Activated CD8-positive, alpha-beta memory T cell treated with anti-CD3 and anti-CD28 coated beads, Interleukin-2, amount 10 ng/mL, durations not matched to agents 7 days and 5 days (primary cell): ENCODE measurements around the gene FMNL2. TPM values are rescaled to one million over a fixed set of nuclear protein-coding genes. Genes with fewer than 3 reads are reported as not detected.

Experiments used
- ATAC-seq: fragments of 150-1000 bp; cut with Tn5 transposase; one replicate; pipeline ENCODE4 v1.10.0; 2021; ENCODE audit warnings: moderate library complexity
- CTCF ChIA-PET: fragments of 350-600 bp; sonication (Branson Sonifier 250); formaldehyde crosslinking; loops from one replicate; lab custom pipeline; 2021; ENCODE audit warnings: antibody characterized with exemption; lab: Charles Lee
- DNase-seq: peaks from one replicate; pipeline ENCODE4 v3.0.0-alpha.2; 2020
- H3K27ac Mint-ChIP-seq: one replicate; pipeline ENCODE4 v1.8.0; 2021; ENCODE audit warnings: mild to moderate bottlenecking, mixed read lengths
- H3K27me3 Mint-ChIP-seq: one replicate; pipeline ENCODE4 v1.8.0; 2021; ENCODE audit warnings: mixed read lengths
- H3K36me3 Mint-ChIP-seq: one replicate; pipeline ENCODE4 v1.8.0; 2021; ENCODE audit warnings: mild to moderate bottlenecking, mixed read lengths
- H3K4me1 Mint-ChIP-seq: one replicate; pipeline ENCODE4 v1.8.0; 2021; ENCODE audit warnings: mixed read lengths
- H3K4me3 Mint-ChIP-seq: one replicate; pipeline ENCODE4 v1.8.0; 2021; ENCODE audit warnings: mild to moderate bottlenecking, moderate library complexity, mixed read lengths
- H3K9me3 Mint-ChIP-seq: one replicate; pipeline ENCODE4 v1.8.0; 2022; ENCODE audit warnings: low read depth, mixed read lengths
- total RNA-seq, 2 experiments: library from RNA; stranded (reverse); gene quantifications; one replicate each; pipeline ENCODE4 v1.2.3, GENCODE V29; 2021

FMNL2 gene
- total RNA-seq, 2 experiments from 2014 or later = 0.26 to 0.56 TPM

GRCh38 chr2:152550386-152550785 lies 215.4 kb downstream of the FMNL2 start:
- DNase-seq (no peak), ATAC-seq (no peak)
- H3K4me1 Mint-ChIP-seq = no peaks in the 10 kb centered on the region
- no peak overlapping the region for H3K4me3 Mint-ChIP-seq
- no peak overlapping the region for H3K27ac Mint-ChIP-seq
- no peaks in the 10 kb centered on the region for H3K9me3 Mint-ChIP-seq
- H3K36me3 Mint-ChIP-seq = no peaks in the 10 kb centered on the region
- peaks cover 16% of the 10 kb centered on the region for H3K27me3 Mint-ChIP-seq
- CTCF ChIA-PET = no interaction called here

GRCh38 chr2:152552888-152553287 lies 217.9 kb downstream of the FMNL2 start:
- CTCF ChIA-PET = no interaction called here
- H3K27me3 Mint-ChIP-seq = peaks cover 18% of the 10 kb centered on the region
- no peak overlapping the region for H3K4me3 Mint-ChIP-seq
- ATAC-seq (no peak), DNase-seq (no peak)
- no peak overlapping the region for H3K27ac Mint-ChIP-seq
- no peaks in the 10 kb centered on the region for H3K9me3 Mint-ChIP-seq
- no peaks in the 10 kb centered on the region for H3K4me1 Mint-ChIP-seq
- H3K36me3 Mint-ChIP-seq = no peaks in the 10 kb centered on the region

DNA sequence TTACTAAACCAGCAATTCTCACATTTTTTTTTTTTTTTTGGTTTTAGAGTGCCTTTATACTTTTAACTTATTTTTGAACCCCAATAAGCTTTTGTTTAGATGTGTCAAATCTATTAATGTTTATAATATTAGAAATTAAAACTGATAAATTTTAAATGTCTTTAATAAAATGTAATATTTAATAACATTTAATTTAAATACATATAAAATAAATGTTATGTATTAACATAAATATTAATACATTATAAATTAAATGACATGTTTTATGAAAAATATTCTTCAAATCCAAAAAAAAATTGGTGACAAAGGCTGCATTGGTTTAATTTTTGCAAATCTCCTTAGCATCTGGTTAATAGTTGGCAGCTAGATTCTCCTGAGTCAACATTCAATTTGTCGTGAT lies 218.5 kb downstream of the FMNL2 start:
- DNase-seq = no peak
- H3K27me3 Mint-ChIP-seq = peaks cover 19% of the 10 kb centered on the region
- no peak for ATAC-seq
- H3K27ac Mint-ChIP-seq = no peak overlapping the region
- CTCF ChIA-PET = no interaction called here
- no peaks in the 10 kb centered on the region for H3K4me1 Mint-ChIP-seq
- no peaks in the 10 kb centered on the region for H3K36me3 Mint-ChIP-seq
- H3K4me3 Mint-ChIP-seq = no peak overlapping the region
- no peaks in the 10 kb centered on the region for H3K9me3 Mint-ChIP-seq

DNA sequence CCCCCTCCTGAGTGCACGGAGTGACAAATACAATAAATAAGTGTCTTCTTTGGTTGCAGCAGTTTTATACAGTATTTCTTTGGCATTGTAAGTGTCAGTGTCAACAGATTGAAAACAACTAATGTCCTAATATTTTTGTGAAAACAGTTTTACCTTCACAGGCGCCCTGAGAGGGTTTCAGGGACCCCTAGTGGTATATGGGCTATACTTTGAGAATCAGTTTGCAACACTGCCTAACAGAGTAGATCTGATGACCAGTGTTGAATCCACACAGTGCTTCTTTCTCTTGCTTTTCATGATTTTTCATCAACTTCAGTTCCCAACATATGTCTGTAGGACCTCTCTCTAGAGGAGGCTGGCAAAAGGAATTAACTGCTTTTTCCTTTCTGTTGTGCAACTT lies 220.1 kb downstream of the FMNL2 start:
- DNase-seq = no peak
- CTCF ChIA-PET = no interaction called here
- Mint-ChIP-seq H3K4me1 (no peaks in the 10 kb centered on the region), H3K27me3 (peaks cover 29% of the 10 kb centered on the region), H3K4me3 (no peak overlapping the region), H3K36me3 (no peaks in the 10 kb centered on the region), H3K27ac (no peak overlapping the region), H3K9me3 (no peaks in the 10 kb centered on the region)
- no peak for ATAC-seq

- DNase-seq (no peak), ATAC-seq (no peak)
- H3K4me1 Mint-ChIP-seq = no peaks in the 10 kb centered on the region
- no peaks in the 10 kb centered on the region for H3K36me3 Mint-ChIP-seq
- CTCF ChIA-PET = no interaction called here
- H3K27ac Mint-ChIP-seq = no peak overlapping the region
- H3K27me3 Mint-ChIP-seq = peaks cover 30% of the 10 kb centered on the region
- no peak overlapping the region for H3K4me3 Mint-ChIP-seq
- no peaks in the 10 kb centered on the region for H3K9me3 Mint-ChIP-seq
Measured at GRCh38 chr2:152556506-152556905, 221.5 kb downstream of the FMNL2 start.

- DNase-seq (no peak), ATAC-seq (no peak)
- no peaks in the 10 kb centered on the region for H3K4me1 Mint-ChIP-seq
- H3K36me3 Mint-ChIP-seq = no peaks in the 10 kb centered on the region
- no peak overlapping the region for H3K4me3 Mint-ChIP-seq
- CTCF ChIA-PET = no interaction called here
- H3K27ac Mint-ChIP-seq = no peak overlapping the region
- H3K27me3 Mint-ChIP-seq = peaks cover 33% of the 10 kb centered on the region
- no peaks in the 10 kb centered on the region for H3K9me3 Mint-ChIP-seq
Measured at GRCh38 chr2:152557273-152557888, 222.4 kb downstream of the FMNL2 start.

GRCh38 chr2:152558158-152558984 lies 223.4 kb downstream of the FMNL2 start:
- Mint-ChIP-seq H3K4me3 (no peak overlapping the region), H3K9me3 (no peaks in the 10 kb centered on the region), H3K27me3 (peaks cover 34% of the 10 kb centered on the region), H3K4me1 (no peaks in the 10 kb centered on the region), H3K36me3 (no peaks in the 10 kb centered on the region), H3K27ac (no peak overlapping the region)
- ATAC-seq = no peak
- CTCF ChIA-PET = no interaction called here
- DNase-seq = no peak

- Mint-ChIP-seq H3K27me3 (peaks cover 36% of the 10 kb centered on the region), H3K9me3 (no peaks in the 10 kb centered on the region), H3K36me3 (no peaks in the 10 kb centered on the region), H3K4me3 (no peak overlapping the region), H3K27ac (no peak overlapping the region), H3K4me1 (no peaks in the 10 kb centered on the region)
- ATAC-seq (no peak), DNase-seq (no peak)
- CTCF ChIA-PET = no interaction called here
Measured at GRCh38 chr2:152559008-152559407, 224.0 kb downstream of the FMNL2 start.

GRCh38 chr2:152560166-152560565 lies 225.2 kb downstream of the FMNL2 start:
- H3K9me3 Mint-ChIP-seq = no peaks in the 10 kb centered on the region
- CTCF ChIA-PET = no interaction called here
- H3K27ac Mint-ChIP-seq = no peak overlapping the region
- no peak for DNase-seq
- no peak overlapping the region for H3K4me3 Mint-ChIP-seq
- H3K27me3 Mint-ChIP-seq = peaks cover 40% of the 10 kb centered on the region
- ATAC-seq = no peak
- no peaks in the 10 kb centered on the region for H3K36me3 Mint-ChIP-seq
- H3K4me1 Mint-ChIP-seq = no peaks in the 10 kb centered on the region

GRCh38 chr2:152560873-152561595 lies 226.1 kb downstream of the FMNL2 start:
- Mint-ChIP-seq H3K4me1 (no peaks in the 10 kb centered on the region), H3K9me3 (no peaks in the 10 kb centered on the region), H3K4me3 (no peak overlapping the region), H3K36me3 (no peaks in the 10 kb centered on the region), H3K27ac (no peak overlapping the region), H3K27me3 (peaks cover 41% of the 10 kb centered on the region)
- CTCF ChIA-PET = interaction anchor here (0.7 kb wide), 1 partner anchor 8 kb away, joined by 3 read pairs; no protein-coding TSS in a partner anchor
- no peak for DNase-seq
- ATAC-seq = no peak

DNA sequence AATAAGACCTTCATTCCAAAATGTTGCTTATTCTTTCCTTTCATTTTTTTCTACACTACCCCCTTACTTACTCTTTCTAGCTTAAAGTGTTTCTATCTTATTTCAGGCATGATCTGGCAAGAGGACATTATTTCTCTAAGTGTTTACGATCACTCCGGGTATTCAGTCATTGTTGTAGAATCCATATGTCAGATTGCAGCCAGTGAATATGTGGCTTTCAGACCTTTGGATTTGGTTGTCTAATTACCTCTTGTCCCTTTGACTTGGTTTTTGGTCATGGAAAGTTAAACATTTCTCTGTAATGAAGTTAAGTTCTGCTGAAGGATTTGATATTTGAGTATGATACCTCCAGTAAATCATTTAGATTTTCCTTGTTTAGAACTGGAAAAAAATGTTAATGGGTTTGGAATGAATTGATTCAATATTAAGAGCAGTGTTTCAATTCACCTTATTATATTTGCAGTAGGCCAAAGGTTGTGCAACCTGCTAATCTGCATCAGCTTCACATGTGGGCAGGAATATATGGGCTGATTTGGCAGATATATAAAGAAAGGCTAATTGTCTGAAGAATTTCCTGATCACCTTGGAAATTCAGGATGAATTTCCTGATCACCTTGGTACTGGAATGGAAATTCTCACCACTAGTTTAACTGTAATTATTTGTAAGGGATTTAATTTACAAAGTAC lies 227.4 kb downstream of the FMNL2 start:
- no peak for ATAC-seq
- Mint-ChIP-seq H3K9me3 (no peaks in the 10 kb centered on the region), H3K27me3 (peaks cover 43% of the 10 kb centered on the region), H3K36me3 (no peaks in the 10 kb centered on the region), H3K4me3 (no peak overlapping the region), H3K4me1 (no peaks in the 10 kb centered on the region), H3K27ac (no peak overlapping the region)
- CTCF ChIA-PET = no interaction called here
- no peak for DNase-seq

DNA sequence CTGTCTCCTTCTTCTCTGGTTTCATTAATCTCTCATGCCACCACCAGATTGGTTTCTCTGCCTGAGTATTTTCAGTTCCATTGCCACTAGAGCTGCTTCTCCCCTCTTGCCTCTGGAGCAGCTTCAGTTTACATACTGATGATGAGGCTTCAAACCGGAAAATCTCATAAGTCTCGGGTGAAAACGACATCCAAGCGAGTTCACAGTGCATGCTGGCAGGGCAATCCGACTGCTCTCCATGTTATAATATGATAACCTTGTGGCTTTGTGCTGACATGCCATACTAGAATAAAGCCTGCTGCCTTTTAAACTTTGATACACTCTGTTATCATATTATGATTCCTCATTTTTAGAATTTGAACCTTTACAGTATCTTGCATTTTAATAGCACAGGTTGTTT lies 228.8 kb downstream of the FMNL2 start:
- CTCF ChIA-PET = no interaction called here

DNA sequence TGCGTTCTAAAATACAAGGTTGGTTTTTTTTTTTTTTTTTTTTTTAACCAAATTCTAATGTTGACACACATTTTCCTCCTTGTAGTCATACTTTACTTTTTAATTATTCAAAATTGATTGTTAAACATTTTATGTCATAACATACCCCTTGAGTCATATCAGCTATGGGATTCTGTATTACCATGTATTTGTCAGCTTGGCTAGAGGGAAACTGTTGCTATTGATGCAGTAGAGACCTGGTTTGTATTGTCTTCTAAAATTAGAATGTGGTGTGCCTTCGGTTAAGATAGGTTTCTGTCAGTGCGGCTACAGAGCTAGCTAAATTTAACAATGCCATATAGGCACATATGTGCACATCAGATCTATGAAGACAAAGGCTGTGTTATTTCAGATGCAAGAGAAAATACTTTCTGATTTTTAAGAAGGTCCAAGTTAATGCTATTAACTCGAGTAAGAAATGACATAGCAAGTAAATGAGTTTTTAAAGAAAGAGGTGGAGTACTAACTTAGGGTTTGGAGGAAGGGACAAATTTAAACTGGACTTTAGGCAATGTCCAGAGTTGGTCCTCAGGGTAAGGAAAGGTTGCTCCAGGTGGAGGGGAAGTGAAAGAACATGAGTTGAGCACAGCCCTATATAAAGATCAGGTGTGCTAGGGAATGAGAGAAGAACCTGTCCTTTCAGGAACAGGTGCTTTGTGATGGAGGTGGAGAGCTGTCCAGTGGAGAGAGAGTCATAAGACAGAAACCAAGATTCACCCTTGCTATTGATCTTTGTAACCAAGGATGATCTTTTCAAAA lies 230.0 kb downstream of the FMNL2 start:
- H3K27ac Mint-ChIP-seq = no peak overlapping the region
- no peaks in the 10 kb centered on the region for H3K9me3 Mint-ChIP-seq
- peaks cover 40% of the 10 kb centered on the region for H3K27me3 Mint-ChIP-seq
- DNase-seq (no peak), ATAC-seq (no peak)
- H3K4me1 Mint-ChIP-seq = no peaks in the 10 kb centered on the region
- H3K4me3 Mint-ChIP-seq = no peak overlapping the region
- H3K36me3 Mint-ChIP-seq = no peaks in the 10 kb centered on the region
- CTCF ChIA-PET = no interaction called here

More for the DNA sequence above, 228.8 kb downstream of the FMNL2 start:
- no peak overlapping the region for H3K27ac Mint-ChIP-seq
- H3K36me3 Mint-ChIP-seq = no peaks in the 10 kb centered on the region
- no peaks in the 10 kb centered on the region for H3K4me1 Mint-ChIP-seq
- no peak for ATAC-seq
- no peak for DNase-seq
- no peaks in the 10 kb centered on the region for H3K9me3 Mint-ChIP-seq
- H3K4me3 Mint-ChIP-seq = no peak overlapping the region
- peaks cover 43% of the 10 kb centered on the region for H3K27me3 Mint-ChIP-seq
